Memory B cell (primary cell): ENCODE data around the gene CRISPLD2.

Experiments
- ATAC-seq: fragments of 150-1000 bp; cut with Tn5 transposase; 2 replicates; pipeline ENCODE4 v1.10.0; 2021; ENCODE audit warnings: low read depth, mild to moderate bottlenecking, moderate library complexity
- DNase-seq, 2 donors: peaks; one replicate each; pipeline ENCODE4 v3.0.0; 2022; ENCODE audit warnings: low spot score in 2 of 2
- H3K27ac Mint-ChIP-seq: one replicate; pipeline ENCODE4 v1.8.0; 2022; ENCODE audit warnings: mild to moderate bottlenecking, moderate library complexity, mixed read lengths
- H3K27me3 Mint-ChIP-seq: one replicate; pipeline ENCODE4 v1.8.0; 2022; ENCODE audit warnings: mixed read lengths
- H3K36me3 Mint-ChIP-seq: one replicate; pipeline ENCODE4 v1.8.0; 2022; ENCODE audit warnings: mild to moderate bottlenecking, mixed read lengths
- H3K4me1 Mint-ChIP-seq: one replicate; pipeline ENCODE4 v1.8.0; 2022; ENCODE audit warnings: mixed read lengths
- H3K4me3 Mint-ChIP-seq: one replicate; pipeline ENCODE4 v1.8.0; 2022; ENCODE audit warnings: mild to moderate bottlenecking, moderate library complexity, mixed read lengths
- H3K9me3 Mint-ChIP-seq: one replicate; pipeline ENCODE4 v1.8.0; 2022; ENCODE audit warnings: mixed read lengths

CRISPLD2 gene

GRCh38 chr16:84819644-84820304 is at the start of gene CRISPLD2:
CRISPLD2 (plus strand) TSS chr16:84819985; CDS start chr16:84838496, 18,511 bp downstream.
- peak; percentile 16 to 32 for DNase-seq
- Mint-ChIP-seq H3K4me3 (peak within 1 kb of the TSS; percentile 63), H3K36me3 (peaks cover 2% of the 10 kb centered on the region), H3K9me3 (no peaks in the 10 kb centered on the region), H3K27ac (no peak within 1 kb of the TSS), H3K27me3 (peaks cover 42% of the 10 kb centered on the region), H3K4me1 (peaks cover 8% of the 10 kb centered on the region)
- peak; percentile 69 for ATAC-seq

GRCh38 chr16:84773312-84773711 is 46.5 kb upstream of the CRISPLD2 start:
- ATAC-seq (no peak), DNase-seq (no peak)
- Mint-ChIP-seq H3K9me3 (no peaks in the 10 kb centered on the region), H3K36me3 (peaks cover 38% of the 10 kb centered on the region), H3K27ac (no peak overlapping the region), H3K4me3 (no peak overlapping the region), H3K4me1 (no peaks in the 10 kb centered on the region), H3K27me3 (no peaks in the 10 kb centered on the region)

- H3K27ac Mint-ChIP-seq = no peak overlapping the region
- H3K27me3 Mint-ChIP-seq = no peaks in the 10 kb centered on the region
- no peaks in the 10 kb centered on the region for H3K4me1 Mint-ChIP-seq
- no peak for DNase-seq
- no peak for ATAC-seq
- no peaks in the 10 kb centered on the region for H3K9me3 Mint-ChIP-seq
- no peak overlapping the region for H3K4me3 Mint-ChIP-seq
- peaks cover 35% of the 10 kb centered on the region for H3K36me3 Mint-ChIP-seq
Measured at GRCh38 chr16:84774810-84775209, 45.0 kb upstream of the CRISPLD2 start.

- DNase-seq = no peak
- H3K9me3 Mint-ChIP-seq = no peaks in the 10 kb centered on the region
- H3K36me3 Mint-ChIP-seq = peaks cover 40% of the 10 kb centered on the region
- no peaks in the 10 kb centered on the region for H3K4me1 Mint-ChIP-seq
- H3K4me3 Mint-ChIP-seq = no peak overlapping the region
- H3K27me3 Mint-ChIP-seq = no peaks in the 10 kb centered on the region
- peak overlapping the region; percentile 42 for H3K27ac Mint-ChIP-seq
- ATAC-seq = no peak
Measured at GRCh38 chr16:84775262-84775810, 44.4 kb upstream of the CRISPLD2 start.

GRCh38 chr16:84777435-84777834 is 42.4 kb upstream of the CRISPLD2 start:
- Mint-ChIP-seq H3K4me1 (no peaks in the 10 kb centered on the region), H3K27ac (no peak overlapping the region), H3K9me3 (no peaks in the 10 kb centered on the region), H3K4me3 (no peak overlapping the region), H3K27me3 (no peaks in the 10 kb centered on the region), H3K36me3 (peaks cover 38% of the 10 kb centered on the region)
- no peak for DNase-seq
- no peak for ATAC-seq

- Mint-ChIP-seq H3K27ac (no peak overlapping the region), H3K9me3 (no peaks in the 10 kb centered on the region), H3K4me1 (no peaks in the 10 kb centered on the region), H3K4me3 (no peak overlapping the region), H3K36me3 (peaks cover 32% of the 10 kb centered on the region), H3K27me3 (no peaks in the 10 kb centered on the region)
- ATAC-seq = no peak
- DNase-seq = no peak
Measured at GRCh38 chr16:84778720-84779119, 41.1 kb upstream of the CRISPLD2 start.

DNA sequence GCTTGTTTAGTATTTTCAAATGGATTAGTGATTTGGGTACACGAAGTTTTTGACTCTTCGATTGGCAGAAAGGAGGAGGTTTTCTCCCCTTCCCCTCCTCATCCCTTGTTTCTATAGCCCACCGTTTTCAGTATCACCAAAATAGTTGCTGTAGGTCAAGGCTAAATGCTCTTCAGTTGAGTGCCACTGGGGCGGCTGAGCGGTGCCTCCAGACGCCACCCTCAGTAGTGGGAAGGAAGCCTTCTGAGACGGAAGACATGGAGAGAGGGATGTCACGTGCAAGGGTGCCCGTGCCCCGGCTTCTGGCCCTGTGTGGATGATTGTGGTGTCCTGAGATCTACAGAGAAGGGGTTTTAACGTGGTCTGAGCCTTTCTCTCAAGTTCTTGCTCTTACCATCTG is 39.7 kb upstream of the CRISPLD2 start:
- Mint-ChIP-seq H3K27me3 (no peaks in the 10 kb centered on the region), H3K4me3 (no peak overlapping the region), H3K27ac (no peak overlapping the region), H3K9me3 (no peaks in the 10 kb centered on the region), H3K4me1 (no peaks in the 10 kb centered on the region), H3K36me3 (peaks cover 28% of the 10 kb centered on the region)
- ATAC-seq = no peak
- no peak for DNase-seq

DNA sequence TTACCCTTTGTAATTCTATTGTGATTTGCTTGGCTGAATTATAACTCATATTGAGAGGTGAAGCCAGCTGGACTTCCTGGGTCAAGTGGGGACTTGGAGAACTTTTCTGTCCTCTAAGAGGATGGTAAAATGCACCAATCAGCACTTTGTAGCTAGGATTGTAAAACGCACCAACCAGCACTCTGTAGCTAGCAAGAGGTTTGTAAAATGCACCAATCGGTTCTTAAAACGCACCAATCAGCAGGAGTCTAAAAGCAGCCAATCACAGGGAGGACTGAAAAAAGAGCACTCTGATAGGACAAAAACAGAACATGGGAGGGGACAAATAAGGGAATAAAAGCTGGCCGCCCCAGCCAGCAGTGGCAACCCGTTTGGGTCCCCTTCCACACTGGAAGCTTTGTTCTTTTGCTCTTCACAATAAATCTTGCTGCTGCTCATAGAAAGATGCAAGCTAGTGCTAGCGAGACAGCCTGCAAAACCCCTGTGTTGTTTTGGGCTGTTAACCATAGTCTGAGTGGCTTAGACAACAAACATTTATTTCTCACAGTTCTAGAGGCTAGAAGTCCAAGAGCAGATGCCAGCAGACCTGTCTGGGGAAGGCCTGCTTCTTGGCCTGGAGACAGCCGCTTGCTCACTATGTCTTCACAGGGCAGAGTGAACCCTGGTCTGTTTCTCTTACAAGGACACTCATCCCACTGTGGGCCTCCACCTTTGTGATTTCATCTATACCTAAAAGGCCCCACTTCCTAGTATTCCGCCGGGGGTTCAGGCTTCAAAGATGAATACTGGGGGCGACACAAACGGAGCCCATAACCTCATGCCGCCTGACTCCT is 39.0 kb upstream of the CRISPLD2 start:
- no peak for ATAC-seq
- no peaks in the 10 kb centered on the region for H3K9me3 Mint-ChIP-seq
- DNase-seq = no peak
- H3K27ac Mint-ChIP-seq = no peak overlapping the region
- H3K4me1 Mint-ChIP-seq = no peaks in the 10 kb centered on the region
- no peaks in the 10 kb centered on the region for H3K27me3 Mint-ChIP-seq
- H3K4me3 Mint-ChIP-seq = no peak overlapping the region
- peaks cover 27% of the 10 kb centered on the region for H3K36me3 Mint-ChIP-seq

GRCh38 chr16:84782846-84783245 is 36.9 kb upstream of the CRISPLD2 start:
- Mint-ChIP-seq H3K9me3 (no peaks in the 10 kb centered on the region), H3K36me3 (peaks cover 21% of the 10 kb centered on the region), H3K4me3 (no peak overlapping the region), H3K27me3 (no peaks in the 10 kb centered on the region), H3K4me1 (no peaks in the 10 kb centered on the region), H3K27ac (peak overlapping the region; percentile 45)
- ATAC-seq (no peak), DNase-seq (no peak)

GRCh38 chr16:84785843-84786581 is 33.8 kb upstream of the CRISPLD2 start:
- no peak for DNase-seq
- no peak overlapping the region for H3K27ac Mint-ChIP-seq

DNA sequence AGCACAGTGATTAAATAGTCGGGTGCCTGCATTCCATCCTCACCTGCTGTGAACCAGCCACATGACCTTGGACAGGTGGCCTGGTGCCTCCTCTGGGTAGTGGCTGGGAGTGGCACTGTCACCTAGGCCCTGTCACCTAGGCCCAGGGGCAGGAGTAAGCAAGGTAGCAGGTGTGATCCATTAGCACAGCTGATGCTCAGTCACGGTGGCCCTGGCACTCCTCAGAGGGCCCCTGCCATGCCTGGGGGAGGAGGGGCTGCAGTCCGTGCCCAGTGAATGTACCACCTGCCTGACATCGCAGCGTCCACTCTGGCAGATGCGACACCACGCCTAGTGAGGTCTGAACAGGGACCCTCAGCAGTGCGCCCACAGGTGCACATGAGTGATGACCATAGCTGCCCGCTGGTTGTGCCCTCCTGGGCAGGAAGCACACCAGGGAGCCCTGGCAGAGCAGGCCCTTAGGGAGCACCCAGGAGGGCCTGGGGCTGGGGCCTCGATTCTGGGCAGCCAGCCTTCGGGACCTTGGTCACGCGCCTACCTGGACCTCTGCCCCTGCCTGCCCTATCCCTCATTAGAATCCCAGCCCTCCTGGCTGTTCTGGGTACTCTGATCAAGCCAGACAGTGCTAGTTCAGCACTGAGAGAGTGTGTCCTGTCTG is 33.1 kb upstream of the CRISPLD2 start:
- ATAC-seq (no peak), DNase-seq (no peak)
- H3K36me3 Mint-ChIP-seq = peaks cover 6% of the 10 kb centered on the region
- H3K4me1 Mint-ChIP-seq = no peaks in the 10 kb centered on the region
- H3K27me3 Mint-ChIP-seq = no peaks in the 10 kb centered on the region
- H3K4me3 Mint-ChIP-seq = no peak overlapping the region
- H3K9me3 Mint-ChIP-seq = no peaks in the 10 kb centered on the region
- H3K27ac Mint-ChIP-seq = no peak overlapping the region

More at GRCh38 chr16:84785843-84786581, 33.8 kb upstream of the CRISPLD2 start:
- Mint-ChIP-seq H3K27me3 (no peaks in the 10 kb centered on the region), H3K9me3 (no peaks in the 10 kb centered on the region), H3K4me3 (no peak overlapping the region), H3K4me1 (no peaks in the 10 kb centered on the region), H3K36me3 (peaks cover 2% of the 10 kb centered on the region)
- no peak for ATAC-seq

DNA sequence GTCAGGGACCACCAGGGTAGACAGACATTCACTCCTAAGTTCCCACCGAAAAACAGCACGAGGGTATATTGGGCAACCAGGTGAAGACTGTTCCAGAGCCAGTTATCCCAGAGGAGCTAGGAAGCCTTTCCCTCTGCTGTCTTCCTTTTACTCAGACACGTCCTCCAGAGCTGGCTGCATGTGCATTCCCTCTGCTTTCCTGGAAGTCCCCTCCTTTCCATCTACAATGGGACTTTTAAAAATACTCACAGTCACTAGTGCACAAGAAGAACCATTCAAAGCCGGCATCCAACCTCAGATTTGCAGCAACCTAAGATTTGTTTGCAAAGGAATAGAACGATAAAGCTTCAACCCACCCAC is 32.5 kb upstream of the CRISPLD2 start:
- H3K27ac Mint-ChIP-seq = no peak overlapping the region
- ATAC-seq (no peak), DNase-seq (no peak)
- peaks cover 6% of the 10 kb centered on the region for H3K36me3 Mint-ChIP-seq
- no peaks in the 10 kb centered on the region for H3K9me3 Mint-ChIP-seq
- H3K4me1 Mint-ChIP-seq = no peaks in the 10 kb centered on the region
- H3K4me3 Mint-ChIP-seq = no peak overlapping the region
- no peaks in the 10 kb centered on the region for H3K27me3 Mint-ChIP-seq

DNA sequence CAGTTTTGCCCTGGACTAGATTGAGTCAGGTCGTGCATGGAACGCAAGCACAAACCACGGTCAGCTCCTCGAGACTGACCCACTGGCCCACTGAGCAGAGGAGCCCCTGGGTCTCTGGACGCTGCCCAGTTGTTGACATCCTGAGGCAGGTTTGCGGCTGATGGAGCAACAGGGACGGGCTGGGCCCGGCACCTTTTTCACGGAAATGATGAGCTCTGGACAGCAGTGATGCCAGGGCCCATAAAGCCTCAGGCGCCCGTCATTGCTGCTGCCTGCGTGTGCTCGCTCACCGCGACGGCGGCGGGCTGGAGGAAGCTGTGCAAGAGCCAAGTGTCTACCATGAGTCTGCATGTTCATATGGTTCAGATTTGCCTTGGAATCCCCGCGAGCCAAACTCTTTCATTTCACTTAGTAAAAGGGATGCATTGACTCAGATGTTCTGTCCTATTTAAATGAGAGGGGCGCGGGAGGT is 30.8 kb upstream of the CRISPLD2 start:
- no peaks in the 10 kb centered on the region for H3K27me3 Mint-ChIP-seq
- ATAC-seq (no peak), DNase-seq (no peak)
- H3K4me1 Mint-ChIP-seq = no peaks in the 10 kb centered on the region
- H3K36me3 Mint-ChIP-seq = peaks cover 6% of the 10 kb centered on the region
- H3K27ac Mint-ChIP-seq = no peak overlapping the region
- H3K9me3 Mint-ChIP-seq = no peaks in the 10 kb centered on the region
- H3K4me3 Mint-ChIP-seq = no peak overlapping the region
